Umbilical cord (tissue), 2 donors: ENCODE measurements around the gene CTNND2. TPM values are rescaled to one million over a fixed set of nuclear protein-coding genes. Genes with fewer than 3 reads are reported as not detected.
"Not testable (repeated sequence)": the region's sequence is repeated elsewhere in the genome, so short reads cannot be mapped to it uniquely, and the experiment has no call there.

ENCODE experiments used
- DNase-seq: peaks from one replicate; pipeline ENCODE4 v3.0.0-alpha.2; 2015; ENCODE audit warnings: low spot score
- total RNA-seq: library from RNA; depleted of rRNA; stranded (reverse); fragments of >200 nt; gene quantifications from one replicate; pipeline ENCODE4 v1.2.3, GENCODE V29; 2014; ENCODE audit warnings: low replicate concordance; ENCODE audit not compliant: insufficient read depth

Gene CTNND2
- total RNA-seq, 1 donor from 2014 or later: 8.7 TPM

DNA sequence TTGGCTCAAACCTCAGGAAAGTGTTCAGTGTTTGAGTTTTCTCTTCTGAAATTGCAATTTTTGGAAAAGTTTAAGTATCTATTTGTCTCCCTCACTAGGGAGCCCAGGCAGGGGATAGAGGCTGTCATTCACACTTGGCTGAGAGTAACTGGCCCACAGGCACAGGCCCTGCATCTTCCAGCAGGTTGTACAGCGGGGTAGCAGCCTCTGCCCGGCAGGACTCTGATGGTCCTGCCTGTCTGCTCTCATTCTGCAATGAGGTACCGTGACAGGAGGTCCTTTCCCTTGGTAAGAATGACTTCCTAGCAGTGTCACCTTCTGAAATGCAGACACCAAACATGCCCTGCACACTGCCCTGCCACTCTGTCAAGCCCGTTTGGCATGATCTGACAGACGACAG, 860.4 kb downstream of the CTNND2 start:
- no peak for DNase-seq

DNA sequence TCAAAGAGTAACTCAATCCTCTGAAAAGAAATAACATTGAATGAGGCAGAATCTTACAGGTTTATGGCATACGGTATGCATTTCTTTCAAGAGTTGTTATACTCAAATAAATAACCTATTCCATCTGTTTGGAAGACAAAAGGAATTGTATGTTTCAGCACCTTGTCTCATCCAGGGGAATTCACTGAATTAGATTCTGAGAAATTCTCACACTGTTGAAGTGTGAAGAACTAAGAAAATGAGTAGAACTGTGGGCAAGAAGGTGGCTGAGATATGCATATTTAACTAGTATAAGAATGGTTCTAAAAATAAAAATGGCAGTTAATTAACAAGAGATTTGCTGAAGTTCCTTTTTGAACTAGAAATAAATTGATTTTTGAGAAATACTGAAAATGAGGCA, 863.9 kb downstream of the CTNND2 start:
- no peak for DNase-seq

GRCh38 chr5:11038772-11039171, 865.5 kb downstream of the CTNND2 start:
- DNase-seq: no peak

DNA sequence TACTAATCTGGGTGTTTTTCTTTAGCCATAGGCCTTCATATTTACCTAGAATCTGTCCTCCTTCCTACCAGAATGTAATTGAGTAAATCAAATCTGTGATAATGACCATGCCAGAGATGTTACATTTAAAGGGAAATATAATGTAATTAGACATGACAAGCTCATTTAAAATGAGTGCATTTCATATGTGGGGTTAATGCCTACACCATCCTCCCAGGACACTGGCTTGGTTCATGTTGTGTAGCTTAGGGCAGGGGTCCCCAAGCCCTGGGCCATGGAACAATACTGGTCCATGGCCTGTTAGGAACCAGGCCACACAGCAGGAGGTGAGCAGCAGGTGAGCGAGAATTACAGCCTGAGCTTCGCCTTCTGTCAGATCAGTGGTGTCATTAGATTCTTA, 866.3 kb downstream of the CTNND2 start:
- DNase-seq: no peak

DNA sequence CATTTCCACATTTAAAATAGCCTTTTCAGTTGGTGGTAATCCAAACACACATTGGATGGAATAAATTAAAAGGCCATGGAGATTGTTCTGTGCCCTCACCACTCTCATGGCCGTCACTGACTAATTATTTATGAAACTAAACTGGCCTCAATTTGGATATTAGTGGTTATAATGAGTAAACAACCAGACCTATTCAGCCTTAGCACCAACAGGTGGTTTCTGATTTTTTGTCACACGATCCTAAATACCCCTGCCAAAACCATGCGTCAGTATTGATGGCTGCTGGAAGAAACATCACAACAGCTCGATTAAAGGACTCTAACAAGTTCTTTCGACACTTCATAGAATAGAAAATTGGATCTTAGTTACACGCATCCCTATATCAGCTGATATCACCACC, 867.2 kb downstream of the CTNND2 start:
- no peak for DNase-seq

DNA sequence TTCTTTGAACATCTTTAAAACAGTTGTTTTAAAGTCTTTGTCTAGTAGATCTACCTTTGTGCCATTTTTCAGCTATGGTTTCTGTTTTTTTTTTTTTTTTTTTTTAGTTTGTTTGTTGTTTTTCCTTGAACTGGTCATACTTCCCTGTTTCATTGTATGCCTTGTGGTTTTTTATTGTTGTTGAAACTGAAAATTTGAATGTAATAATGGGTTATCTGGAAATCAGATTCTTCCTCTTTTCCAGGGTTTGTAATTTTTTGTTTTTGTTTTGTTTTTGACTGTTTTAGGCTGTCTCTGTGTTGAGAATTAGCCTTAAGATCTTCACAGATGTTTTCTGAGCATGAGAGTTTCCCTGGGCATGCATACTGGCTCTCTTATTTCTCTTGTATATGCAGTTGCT, 873.6 kb downstream of the CTNND2 start:
- DNase-seq: no peak

GRCh38 chr5:11027660-11028059, 876.6 kb downstream of the CTNND2 start:
- DNase-seq: no peak

GRCh38 chr5:11026543-11026942, 877.7 kb downstream of the CTNND2 start:
- no peak for DNase-seq

- DNase-seq: no peak
Observed at GRCh38 chr5:11023945-11024344, 880.3 kb downstream of the CTNND2 start.

DNA sequence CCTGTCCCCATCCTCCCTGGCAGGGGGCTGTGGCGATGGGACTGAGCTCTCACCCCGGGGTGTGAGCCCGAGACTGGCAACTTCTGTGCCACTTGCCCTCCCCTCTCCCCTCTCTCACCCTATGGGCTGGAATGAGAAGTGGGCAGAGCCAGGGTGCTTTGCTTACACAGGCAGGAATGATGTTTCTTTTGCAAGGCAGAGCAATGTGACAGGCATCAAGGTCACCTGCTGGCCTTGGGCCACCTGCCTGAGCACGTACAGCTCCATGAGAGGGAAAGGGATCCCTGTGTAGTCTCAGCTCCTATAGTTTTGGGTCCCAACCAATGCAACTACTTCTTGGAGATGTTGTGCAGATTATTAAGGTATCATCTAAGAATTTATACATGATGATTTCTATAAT, 890.5 kb downstream of the CTNND2 start:
- no peak for DNase-seq

DNA sequence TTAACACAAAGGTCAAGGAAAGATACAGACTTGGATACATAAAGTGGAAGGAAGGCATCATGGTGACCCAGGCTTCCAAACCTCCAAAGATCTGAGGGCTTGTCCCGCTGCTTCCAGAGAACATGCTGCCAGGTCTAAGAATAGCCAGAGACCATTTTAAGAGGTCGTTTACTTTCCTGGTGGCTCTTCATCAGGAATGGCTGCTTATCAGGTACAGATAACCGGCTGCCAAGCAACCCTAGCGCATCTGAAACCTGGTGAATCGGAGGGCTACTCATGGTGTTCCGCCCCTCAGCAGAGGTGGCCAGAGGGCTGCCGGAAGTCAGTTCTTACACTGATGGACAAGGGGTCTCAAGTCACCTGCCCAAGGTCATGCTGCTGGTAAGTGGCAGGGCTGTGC, 892.0 kb downstream of the CTNND2 start:
- DNase-seq: no peak

DNA sequence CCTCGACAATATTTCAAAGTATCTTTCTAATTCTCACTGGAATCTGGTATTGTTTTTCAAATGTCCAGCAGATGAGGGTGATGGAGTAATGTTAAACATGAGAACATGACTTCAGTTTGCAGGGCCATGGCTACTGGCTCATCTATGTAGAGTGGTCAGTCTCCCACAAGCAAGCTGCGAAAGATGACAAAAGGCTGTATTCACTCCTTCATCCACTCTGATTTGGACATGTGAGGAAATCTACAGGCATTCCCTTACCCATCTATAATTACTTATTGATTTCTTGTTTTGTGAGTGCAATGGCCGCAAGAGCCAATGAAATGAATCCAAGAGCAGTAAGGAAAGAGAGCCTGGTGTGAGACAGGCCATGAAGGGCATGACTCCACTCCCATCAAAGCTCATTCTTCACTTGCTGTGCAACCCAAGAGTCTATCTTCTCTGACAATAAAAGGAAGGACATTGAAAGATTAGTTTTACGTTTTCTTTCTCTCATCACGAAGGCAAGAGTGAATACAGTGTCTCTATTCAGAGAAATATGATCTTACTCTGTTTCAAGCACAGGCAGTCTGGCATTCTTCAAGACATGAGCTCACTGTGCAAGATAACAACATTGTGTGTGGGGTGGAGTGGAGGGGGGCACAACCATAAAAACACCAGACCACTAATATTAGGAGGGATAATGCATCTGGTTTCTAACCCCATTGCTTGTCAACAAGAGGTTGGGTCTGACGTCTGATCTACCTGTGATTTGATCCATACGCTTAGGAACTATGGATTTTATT, 893.6 kb downstream of the CTNND2 start:
- DNase-seq: peak; percentile 84

GRCh38 chr5:11009576-11009975, 894.7 kb downstream of the CTNND2 start:
- no peak for DNase-seq

GRCh38 chr5:11007269-11007870, 896.9 kb downstream of the CTNND2 start:
- no peak for DNase-seq

- DNase-seq: not testable (repeated sequence)
Observed at GRCh38 chr5:11004523-11004922, 899.7 kb downstream of the CTNND2 start.

GRCh38 chr5:11000515-11001353, 903.5 kb downstream of the CTNND2 start:
- DNase-seq: peak; percentile 66

DNA sequence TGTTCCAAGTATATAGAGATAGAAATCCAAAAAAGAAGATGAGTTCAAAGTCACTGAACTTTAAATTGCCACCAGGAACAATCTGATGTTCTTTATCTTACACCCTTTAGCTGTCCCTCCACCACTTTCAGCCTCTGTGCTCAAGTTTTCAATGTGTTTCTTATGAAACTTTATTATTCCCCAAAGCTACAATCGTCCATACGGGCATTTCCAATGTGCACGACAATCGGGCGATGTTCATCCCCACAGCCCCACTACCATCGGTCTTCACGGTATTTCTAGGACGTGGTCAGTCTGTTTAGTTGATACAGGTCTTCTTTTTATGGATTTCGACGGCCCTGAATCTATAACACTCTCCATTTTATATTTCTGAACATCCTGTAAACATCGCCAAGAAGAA, 904.5 kb downstream of the CTNND2 start:
- no peak for DNase-seq

- no peak for DNase-seq
Observed at GRCh38 chr5:10995891-10996290, 908.4 kb downstream of the CTNND2 start.

- no peak for DNase-seq
Observed at GRCh38 chr5:10994091-10994986, 909.9 kb downstream of the CTNND2 start.

GRCh38 chr5:10990634-10991033, 913.6 kb downstream of the CTNND2 start:
- no peak for DNase-seq

DNA sequence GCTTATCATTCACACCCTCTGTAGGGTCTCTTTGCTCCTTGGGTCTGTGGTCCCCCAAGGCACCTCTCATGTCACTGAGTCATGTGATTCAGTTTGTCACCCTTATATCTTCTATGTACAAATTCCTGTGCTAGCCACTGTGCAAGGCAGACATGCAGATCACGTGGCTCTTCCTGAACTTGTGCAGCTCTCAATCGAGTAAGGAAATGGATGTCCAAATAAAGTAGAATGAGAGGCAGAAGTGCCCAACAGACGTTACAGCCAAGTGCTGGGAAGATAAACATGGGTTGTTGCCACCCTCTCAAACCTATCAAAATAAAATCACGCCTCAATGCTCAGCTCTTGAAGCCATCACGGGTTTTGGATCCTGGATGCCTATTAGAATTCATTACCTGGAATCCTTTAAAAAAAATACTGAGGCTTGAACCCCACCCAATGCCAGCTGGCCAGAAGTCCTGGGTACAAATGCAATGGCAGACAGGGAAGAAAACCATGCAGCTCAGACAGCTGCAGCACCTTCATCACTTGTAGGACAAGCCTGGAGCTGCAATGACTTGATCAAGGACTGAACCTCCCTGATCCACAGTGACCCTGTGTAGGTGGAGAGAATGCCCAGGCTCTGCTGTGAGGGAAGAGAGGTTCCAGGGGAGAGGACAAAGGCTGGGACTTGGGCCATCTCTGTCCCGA, 914.5 kb downstream of the CTNND2 start:
- no peak for DNase-seq
